ENCODE results near the gene OR4L1.

DNA sequence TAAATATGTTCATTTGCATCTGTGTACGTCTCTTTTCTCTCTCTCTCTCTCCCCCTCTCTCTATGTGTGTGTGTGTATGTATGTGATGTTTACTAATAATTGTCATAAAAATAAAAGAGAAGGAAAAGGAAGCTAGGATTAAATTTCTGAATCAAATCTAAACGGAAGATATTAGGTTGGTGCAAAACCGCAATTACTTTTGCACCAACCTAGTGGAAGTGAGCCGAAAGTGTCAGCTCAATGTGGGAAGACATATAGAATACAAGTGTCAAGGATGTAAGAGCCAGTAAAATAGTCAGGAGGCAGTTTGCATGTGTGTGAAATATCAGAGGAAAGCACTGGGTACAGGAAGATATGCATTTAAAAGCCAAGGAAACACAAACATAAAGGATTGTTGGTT, 32.2 kb downstream of the OR4L1 start:
- TF ChIP-seq CTCF (conservative IDR thresholded peaks at IDR 0.05; ENCODE audit: low read depth, low read length) (no peak), EZH2 (IDR thresholded peaks at IDR 0.05; ENCODE audit: borderline replicate concordance, low read depth, low read length, poor library complexity, severe bottlenecking) (no peak)

Data from A673 (cell line).